HTERT RPE-1 (cell line): ENCODE data around the gene HID1.
"Not testable (repeated sequence)": the region's sequence is repeated elsewhere in the genome, so short reads cannot be mapped to it uniquely, and the experiment has no call there.

ENCODE experiments used
- in situ Hi-C: fragments of 300-500 bp; cut with MboI; formaldehyde crosslinking; loops from 4 replicates; pipeline ENCODE4 v1.14.3; 2020; ENCODE audit warnings: low sequenced_read_pairs

The HID1 gene

GRCh38 chr17:74971069-74971841 is 1.3 kb downstream of the HID1 start:
- in situ Hi-C loops, result no loop called here

DNA sequence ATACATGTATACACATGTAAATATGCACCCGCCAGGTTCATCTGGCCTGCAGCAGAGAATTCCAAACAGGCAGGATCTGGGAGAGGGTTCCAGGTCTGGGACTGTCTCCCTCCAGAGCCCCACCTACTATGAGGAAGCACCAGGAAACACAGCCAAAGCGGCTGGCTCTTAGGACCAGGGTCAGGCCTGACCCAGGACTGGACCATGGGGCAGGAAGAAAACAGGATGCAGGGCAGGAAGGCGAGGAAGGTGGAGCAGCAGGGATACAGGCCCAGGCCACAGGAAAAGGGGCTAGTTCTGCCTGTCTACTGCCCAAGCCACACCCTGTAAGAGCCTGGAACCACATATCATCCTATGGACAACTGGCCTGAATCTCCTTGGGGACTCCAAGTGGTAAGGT is 2.2 kb downstream of the HID1 start:
- in situ Hi-C loops, result no loop called here

DNA sequence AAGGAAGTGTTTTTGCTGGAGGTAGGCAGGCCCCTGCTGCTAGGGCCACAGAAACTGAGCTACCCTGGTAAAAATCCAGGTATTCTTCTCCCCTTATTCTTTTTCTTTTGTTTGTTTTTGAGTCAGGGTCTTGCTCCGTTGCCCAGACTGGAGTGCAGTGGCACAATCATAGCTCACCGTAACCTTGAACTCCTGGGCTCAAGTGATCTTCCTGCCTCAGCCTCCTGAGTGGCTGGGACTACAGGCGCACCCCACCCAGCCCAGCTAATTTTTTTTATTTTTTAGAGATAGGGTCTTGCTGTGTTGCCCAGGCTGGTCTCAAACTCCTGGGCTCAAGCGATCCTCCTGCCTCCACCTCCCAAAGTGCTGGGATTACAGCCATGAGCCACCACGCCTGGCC is 3.1 kb downstream of the HID1 start:
- in situ Hi-C loops, result not testable (repeated sequence)

GRCh38 chr17:74968361-74968780 is 4.2 kb downstream of the HID1 start:
- in situ Hi-C loops, result no loop called here

DNA sequence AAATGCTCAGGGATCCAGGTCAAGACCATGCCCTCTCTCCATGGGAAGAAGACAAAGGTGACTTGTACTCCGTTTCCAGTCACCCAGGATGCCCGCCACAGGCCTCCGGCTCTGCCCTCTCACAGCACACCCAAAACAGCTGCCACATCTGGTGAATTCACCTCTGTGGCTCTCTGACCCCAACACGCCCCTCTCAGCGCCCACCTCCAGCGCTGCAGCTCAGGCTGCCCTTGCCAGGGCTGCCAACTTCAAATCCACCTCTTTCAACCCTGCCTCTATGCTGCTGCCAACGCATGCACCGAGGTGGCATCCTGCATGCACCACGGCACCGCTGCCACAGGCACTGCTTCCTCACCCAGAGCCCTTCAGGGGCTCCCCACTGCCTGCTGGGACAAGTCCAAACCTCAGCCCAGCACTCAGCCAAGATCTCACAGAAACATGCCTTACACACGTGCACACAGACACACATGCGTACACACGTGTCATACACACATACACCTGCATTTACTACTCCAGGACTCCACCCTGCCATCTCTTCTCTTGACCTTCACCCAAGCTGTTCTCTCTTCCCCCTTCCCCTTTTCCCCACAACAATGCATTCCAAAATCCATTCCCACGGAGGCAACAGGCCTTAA is 7.5 kb downstream of the HID1 start:
- in situ Hi-C loops, result no loop called here

- in situ Hi-C loops, result no loop called here
Measured at GRCh38 chr17:74964246-74964761, 8.3 kb downstream of the HID1 start.

- in situ Hi-C loops, result no loop called here
Measured at GRCh38 chr17:74963656-74964055, 8.9 kb downstream of the HID1 start.

- in situ Hi-C loops, result no loop called here
Measured at GRCh38 chr17:74962622-74963394, 9.8 kb downstream of the HID1 start.

GRCh38 chr17:74961657-74962350 is 10.8 kb downstream of the HID1 start:
- in situ Hi-C loops, result no loop called here

GRCh38 chr17:74960570-74961342 is 11.8 kb downstream of the HID1 start:
- in situ Hi-C loops, result no loop called here

GRCh38 chr17:74959826-74960515 is 12.6 kb downstream of the HID1 start:
- in situ Hi-C loops, result no loop called here

DNA sequence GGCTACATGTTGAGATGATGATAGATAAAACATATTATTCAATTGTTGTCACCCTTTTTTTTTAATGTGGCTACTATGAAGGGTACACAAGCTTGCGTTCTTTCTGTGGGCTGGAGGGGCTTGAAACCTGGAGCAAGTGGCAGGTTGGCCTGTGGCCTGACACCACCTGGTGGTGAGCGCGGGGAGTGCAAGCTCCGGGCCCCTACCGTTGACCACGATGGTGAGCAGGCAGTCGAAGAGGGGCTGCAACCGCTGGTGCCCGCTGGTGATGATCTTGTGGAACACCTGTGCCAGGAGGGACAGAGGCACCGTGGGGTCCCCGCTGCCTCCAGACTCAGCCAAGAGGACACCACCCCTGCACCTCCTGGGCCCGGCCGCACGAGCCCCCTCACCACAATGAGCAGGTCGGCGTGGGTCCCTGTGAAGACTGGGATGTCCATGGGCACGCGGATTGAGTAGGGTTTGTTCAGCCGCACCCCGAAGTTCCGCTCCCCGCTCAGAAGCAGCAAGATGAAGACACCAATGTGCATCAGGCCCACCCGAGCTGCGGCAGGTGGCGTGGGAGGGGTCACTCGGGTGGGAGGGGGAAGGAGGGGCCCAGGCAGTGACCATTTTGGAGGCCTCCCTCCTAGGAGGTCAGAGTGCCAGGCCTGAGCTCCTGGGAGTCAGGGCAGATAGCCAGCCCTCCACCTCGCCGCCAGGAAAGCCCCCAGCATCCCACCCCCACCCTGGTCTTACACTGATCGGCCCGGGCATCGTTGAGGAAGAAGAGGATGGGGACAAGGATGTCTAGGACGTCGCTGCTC is 14.4 kb downstream of the HID1 start:
- in situ Hi-C loops, result no loop called here

GRCh38 chr17:74956093-74956492 is 16.5 kb downstream of the HID1 start:
- in situ Hi-C loops, result no loop called here

DNA sequence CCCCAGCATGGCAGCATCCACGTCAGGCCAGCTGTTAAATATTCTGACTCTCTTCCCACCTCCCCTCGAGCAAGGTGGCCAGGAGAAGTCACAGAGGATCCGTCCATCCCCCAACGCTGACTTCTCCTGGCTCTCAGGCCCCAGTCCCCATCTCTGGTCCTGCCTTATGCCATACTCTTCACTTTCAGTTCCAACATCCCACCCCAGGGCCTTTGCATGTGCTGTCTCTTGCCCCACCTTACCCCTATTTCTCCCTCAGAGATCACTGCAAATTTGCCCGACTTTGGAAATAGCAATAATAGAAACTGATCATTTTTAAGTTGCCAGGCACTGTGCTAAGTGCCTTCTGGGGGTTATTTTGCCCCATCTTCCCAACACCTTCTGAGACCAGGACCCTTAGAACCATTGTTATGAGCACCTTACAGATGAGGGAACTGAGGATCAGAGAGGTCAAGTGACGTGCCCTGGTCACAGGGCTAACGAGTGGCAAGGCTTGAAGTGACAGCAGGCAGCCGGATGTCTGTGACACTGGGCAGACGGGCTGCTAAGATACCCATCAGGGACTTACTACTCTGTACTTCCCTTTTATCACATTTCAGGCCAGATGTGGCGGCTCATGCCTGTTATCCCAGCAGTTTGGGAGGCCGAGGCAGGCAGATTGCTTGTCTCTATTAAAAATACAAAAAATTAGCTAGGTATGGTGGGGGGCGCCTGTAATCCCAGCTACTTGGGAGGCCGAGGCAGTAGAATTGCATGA is 17.7 kb downstream of the HID1 start:
- in situ Hi-C loops, result no loop called here

- in situ Hi-C loops, result no loop called here
Measured at GRCh38 chr17:74954115-74954514, 18.4 kb downstream of the HID1 start.

DNA sequence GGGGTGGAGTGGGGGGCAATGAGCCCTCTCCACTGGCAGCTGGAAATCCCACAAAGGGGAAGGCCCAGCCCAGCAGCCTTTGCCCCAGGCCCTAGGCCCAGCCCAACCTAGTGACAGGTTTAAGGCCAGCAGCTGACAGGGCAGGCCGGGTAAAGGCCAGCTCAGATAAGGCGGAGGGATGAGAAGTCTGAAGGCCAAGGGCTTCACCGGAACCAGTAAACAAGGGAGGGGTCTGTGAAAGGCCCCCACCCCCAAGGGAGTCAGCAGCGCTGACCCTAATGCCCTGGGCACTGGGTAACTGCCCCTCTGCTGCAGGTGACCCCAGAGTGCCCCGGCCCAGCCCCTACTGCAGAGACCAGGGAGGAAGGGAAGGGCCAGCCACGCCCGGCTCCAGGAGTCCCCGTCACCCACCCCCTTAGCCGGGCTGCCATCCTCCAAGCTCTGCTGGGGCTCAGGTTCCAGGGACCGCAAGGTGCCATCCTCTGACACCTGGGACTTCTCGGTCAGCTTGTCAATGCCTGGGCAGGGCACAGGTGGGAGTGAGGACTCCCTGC is 19.3 kb downstream of the HID1 start:
- in situ Hi-C loops, result no loop called here

DNA sequence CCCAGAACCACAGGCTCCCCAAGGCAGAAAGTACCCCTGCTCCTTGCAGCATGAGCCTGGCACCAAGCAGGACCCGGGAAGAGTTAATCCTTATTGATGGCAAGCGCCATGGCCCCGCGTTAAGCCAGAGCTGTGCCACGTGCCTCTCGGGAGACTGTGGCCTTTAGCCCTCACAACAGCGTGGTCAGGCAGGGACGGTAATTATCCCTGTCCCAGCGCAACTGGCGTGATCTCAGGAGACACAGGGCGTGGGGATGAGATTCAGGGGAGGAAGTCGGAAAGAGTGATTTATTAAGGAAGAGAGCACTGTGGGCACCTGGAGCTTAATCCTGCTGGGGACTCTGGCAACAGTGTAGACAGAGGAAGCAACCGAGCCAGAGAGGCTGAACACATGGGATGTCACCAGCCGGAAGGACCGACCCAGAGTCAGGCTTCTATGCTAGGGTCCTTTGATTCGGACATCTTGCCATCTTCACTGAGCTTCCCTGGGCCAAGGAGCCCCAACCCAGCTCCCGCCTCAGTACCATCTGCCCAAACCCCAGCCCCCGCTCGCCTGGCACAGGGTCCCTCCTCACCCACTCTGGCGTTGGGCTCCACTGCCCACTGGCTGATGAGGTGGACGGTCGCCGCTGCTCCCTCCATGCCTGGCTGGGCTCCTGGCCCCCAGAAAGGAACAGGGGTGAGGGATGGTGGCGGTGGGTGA is 20.0 kb downstream of the HID1 start:
- in situ Hi-C loops, result no loop called here
